DOHH2 (cell line): ENCODE results near the gene C3orf52.
A peak's percentile ranks its signal among the peaks of the same experiment; 100 is the strongest.

ENCODE experiments used
- H3F3A ChIP-seq: fragments of 200-600 bp; sonication (generic), shearing (Covaris generic); 2 replicates; pipeline ENCODE4 v1.6.0; 2016; ENCODE audit warnings: antibody characterized with exemption, mild to moderate bottlenecking; ENCODE audit not compliant: control insufficient read depth, insufficient read depth
- H3K27ac ChIP-seq: fragments of 200-600 bp; sonication (generic); 2 replicates; pipeline ENCODE4 v1.5.1; 2014; ENCODE audit warnings: low read depth, mild to moderate bottlenecking, low read length, moderate library complexity
- H3K27me3 ChIP-seq: fragments of 200-600 bp; sonication (generic); 2 replicates; pipeline ENCODE4 v1.6.1; 2014; ENCODE audit warnings: mild to moderate bottlenecking, low read length, mixed read lengths; ENCODE audit not compliant: control insufficient read depth
- H3K36me3 ChIP-seq: fragments of 200-600 bp; sonication (generic); 2 replicates; pipeline ENCODE4 v1.6.1; 2014; ENCODE audit warnings: mild to moderate bottlenecking, low read length, moderate library complexity, mixed read lengths; ENCODE audit not compliant: control insufficient read depth
- H3K4me1 ChIP-seq: fragments of 200-600 bp; sonication (generic); 2 replicates; pipeline ENCODE4 v1.6.1; 2014; ENCODE audit warnings: mild to moderate bottlenecking, low read length, mixed read lengths; ENCODE audit not compliant: control insufficient read depth
- H3K4me2 ChIP-seq: fragments of 200-600 bp; sonication (generic); 2 replicates; pipeline ENCODE4 v1.6.0; 2014; ENCODE audit warnings: mild to moderate bottlenecking, low read length, moderate library complexity
- H3K4me3 ChIP-seq: fragments of 200-600 bp; sonication (generic); 2 replicates; pipeline ENCODE4 v1.5.1; 2014; ENCODE audit warnings: mild to moderate bottlenecking, low read length, mixed read lengths
- H3K79me2 ChIP-seq: fragments of 200-600 bp; sonication (generic); 2 replicates; pipeline ENCODE4 v1.6.1; 2014; ENCODE audit warnings: mild to moderate bottlenecking, low read length, mixed read lengths; ENCODE audit not compliant: control insufficient read depth
- H3K9me2 ChIP-seq: fragments of 200-600 bp; sonication (generic); replicated peaks from 2 replicates; pipeline ENCODE4 v1.6.1; 2014; ENCODE audit warnings: mild to moderate bottlenecking, low read length, mixed read lengths; ENCODE audit not compliant: control insufficient read depth
- H3K9me3 ChIP-seq: fragments of 200-600 bp; sonication (generic); 2 replicates; pipeline ENCODE4 v1.6.1; 2014; ENCODE audit warnings: antibody characterized with exemption, low read length, mixed read lengths; ENCODE audit not compliant: control insufficient read depth, insufficient read depth
- H4K20me1 ChIP-seq: fragments of 200-600 bp; sonication (generic); 2 replicates; pipeline ENCODE4 v1.6.0; 2014; ENCODE audit warnings: low read depth, mild to moderate bottlenecking, antibody characterized with exemption, low read length, moderate library complexity; ENCODE audit not compliant: control insufficient read depth, insufficient read depth
- CTCF ChIP-seq: fragments of 200-600 bp; sonication (generic); IDR thresholded peaks from one replicate; pipeline ENCODE4 v1.5.1; 2014; ENCODE audit warnings: antibody characterized with exemption, mild to moderate bottlenecking, low read depth, low read length; ENCODE audit not compliant: poor library complexity, severe bottlenecking
- EZH2phosphoT487 ChIP-seq: fragments of 200-600 bp; sonication (generic); IDR thresholded peaks from 2 replicates; pipeline ENCODE4 v1.6.1; 2017; ENCODE audit warnings: borderline replicate concordance, mild to moderate bottlenecking, antibody characterized with exemption, low read length, moderate library complexity, mixed read lengths

C3orf52 gene

GRCh38 chr3:112115806-112116383 is 29.7 kb downstream of the C3orf52 start:
- H3K4me1 ChIP-seq, result peaks cover 99% of the 10 kb centered on the region
- H3K79me2 ChIP-seq, result peaks cover 23% of the 10 kb centered on the region
- no peaks in the 10 kb centered on the region for H3K9me2 ChIP-seq
- H3K4me3 ChIP-seq, result peak overlapping the region; percentile 65
- peak overlapping the region; percentile 99 for H3K27ac ChIP-seq
- no peaks in the 10 kb centered on the region for H4K20me1 ChIP-seq
- H3F3A ChIP-seq, result peaks cover 71% of the 10 kb centered on the region
- TF ChIP-seq CTCF (no peak), EZH2phosphoT487 (no peak)
- no peaks in the 10 kb centered on the region for H3K9me3 ChIP-seq
- H3K27me3 ChIP-seq, result no peaks in the 10 kb centered on the region
- peak overlapping the region; percentile 82 for H3K4me2 ChIP-seq
- peaks cover 59% of the 10 kb centered on the region for H3K36me3 ChIP-seq

GRCh38 chr3:112116748-112117186 is 30.6 kb downstream of the C3orf52 start:
- H4K20me1 ChIP-seq, result no peaks in the 10 kb centered on the region
- H3K4me1 ChIP-seq, result peaks cover 100% of the 10 kb centered on the region
- H3K27ac ChIP-seq, result peak overlapping the region; percentile 99
- peaks cover 23% of the 10 kb centered on the region for H3K79me2 ChIP-seq
- TF ChIP-seq EZH2phosphoT487 (no peak), CTCF (no peak)
- H3K9me2 ChIP-seq, result no peaks in the 10 kb centered on the region
- H3K9me3 ChIP-seq, result no peaks in the 10 kb centered on the region
- H3K4me2 ChIP-seq, result peak overlapping the region; percentile 82
- peaks cover 64% of the 10 kb centered on the region for H3K36me3 ChIP-seq
- H3K27me3 ChIP-seq, result no peaks in the 10 kb centered on the region
- H3F3A ChIP-seq, result peaks cover 80% of the 10 kb centered on the region
- H3K4me3 ChIP-seq, result peak overlapping the region; percentile 65

- Histone ChIP-seq H3F3A (peaks cover 86% of the 10 kb centered on the region), H3K79me2 (peaks cover 20% of the 10 kb centered on the region), H3K4me2 (peak overlapping the region; percentile 82), H3K27me3 (no peaks in the 10 kb centered on the region), H3K9me2 (no peaks in the 10 kb centered on the region), H4K20me1 (no peaks in the 10 kb centered on the region), H3K36me3 (peaks cover 65% of the 10 kb centered on the region), H3K4me1 (peaks cover 100% of the 10 kb centered on the region), H3K9me3 (no peaks in the 10 kb centered on the region), H3K27ac (peak overlapping the region; percentile 99), H3K4me3 (peak overlapping the region; percentile 65)
- TF ChIP-seq CTCF (no peak), EZH2phosphoT487 (no peak)
These were observed 31.2 kb downstream of the C3orf52 start for GRCh38 chr3:112117415-112117814.
